NCI-H345 (cell line): ENCODE data around the gene PRPF6.

ENCODE experiments used
- DNase-seq: peaks from one replicate; lab custom pipeline; 2025; lab: John Stamatoyannopoulos, UW

The PRPF6 gene

GRCh38 chr20:64049060-64049877, 68.3 kb downstream of the PRPF6 start, which contains the start of gene SOX18:
Gene SOX18, minus strand, starts transcription at chr20:64049639. Its CDS starts 123 bp downstream, at chr20:64049516.
- DNase-seq: no peak

GRCh38 chr20:64049878-64050260, 68.9 kb downstream of the PRPF6 start:
- no peak for DNase-seq

- DNase-seq: no peak
Observed at GRCh38 chr20:64050261-64051032, 69.5 kb downstream of the PRPF6 start.

- no peak for DNase-seq
Observed at GRCh38 chr20:64051033-64051452, 70.1 kb downstream of the PRPF6 start.

- DNase-seq: no peak
Observed at GRCh38 chr20:64051561-64052325, 70.8 kb downstream of the PRPF6 start.

GRCh38 chr20:64052326-64052722, 71.4 kb downstream of the PRPF6 start:
- no peak for DNase-seq

- DNase-seq: no peak
Observed at GRCh38 chr20:64052987-64053840, 72.3 kb downstream of the PRPF6 start.

- no peak for DNase-seq
Observed at GRCh38 chr20:64053841-64054661, 73.1 kb downstream of the PRPF6 start.

GRCh38 chr20:64055396-64055892, 74.5 kb downstream of the PRPF6 start:
- DNase-seq: no peak

- DNase-seq: no peak
Observed at GRCh38 chr20:64055893-64056638, 75.1 kb downstream of the PRPF6 start.

- no peak for DNase-seq
Observed at GRCh38 chr20:64056639-64056888, 75.6 kb downstream of the PRPF6 start.

- DNase-seq: no peak
Observed at GRCh38 chr20:64056889-64057627, 76.1 kb downstream of the PRPF6 start.

- DNase-seq: peak; percentile 70
Observed at GRCh38 chr20:64057628-64058498, 76.9 kb downstream of the PRPF6 start.

- no peak for DNase-seq
Observed at GRCh38 chr20:64058536-64058935, 77.6 kb downstream of the PRPF6 start.

- no peak for DNase-seq
Observed at GRCh38 chr20:64062276-64062595, 81.3 kb downstream of the PRPF6 start.

GRCh38 chr20:64062596-64063388, 81.9 kb downstream of the PRPF6 start, which contains the start of gene TCEA2:
Gene TCEA2, plus strand, starts transcription at chr20:64063198. Its CDS starts 115 bp downstream, at chr20:64063313.
- DNase-seq: peak; percentile 98

- peak; percentile 36 for DNase-seq
Observed at GRCh38 chr20:64063389-64064144, 82.6 kb downstream of the PRPF6 start.
